IMR-90 (cell line): ENCODE data around the gene SH3TC1. TPM values are rescaled to one million over a fixed set of nuclear protein-coding genes. Genes with fewer than 3 reads are reported as not detected.

ENCODE experiments used
- ATAC-seq: fragments of 200-7000 bp; cut with Tn5 transposase; 2 replicates; pipeline ENCODE4 v1.9.1; 2020; ENCODE audit warnings: low read depth, mild to moderate bottlenecking, moderate library complexity
- BruUV-seq: library from RNA; stranded (reverse); fragments of 400-500 nt; replicated peaks from 2 replicates; lab custom pipeline; 2021; lab: Mats Ljungman, UMichigan
- CTCF ChIA-PET: fragments of 300-600 bp; formaldehyde crosslinking; extraction: SDS; loops from one replicate; lab custom pipeline; 2021; ENCODE audit warnings: antibody characterized with exemption; lab: Yijun Ruan, JAX
- POLR2A ChIA-PET: fragments of 300-600 bp; sonication (Branson Sonifier 250); formaldehyde crosslinking; loops from one replicate; lab custom pipeline; 2022; ENCODE audit warnings: antibody characterized with exemption; ENCODE audit not compliant: unreplicated experiment; lab: Charles Lee
- DNase-seq: peaks from one replicate; pipeline ENCODE4 v3.0.0; 2013
- H2AFZ ChIP-seq: replicated peaks from 2 replicates; pipeline ENCODE3; 2013; ENCODE audit warnings: low read length, mild to moderate bottlenecking; ENCODE audit not compliant: poor library complexity
- H2AK5ac ChIP-seq: 2 replicates; pipeline ENCODE4 v1.6.1; 2013; ENCODE audit warnings: low read depth, low read length, inconsistent platforms
- H2AK9ac ChIP-seq: replicated peaks from 2 replicates; pipeline ENCODE3; 2013; ENCODE audit warnings: mild to moderate bottlenecking, low read depth, low read length, moderate library complexity; ENCODE audit not compliant: poor library complexity
- H2BK120ac ChIP-seq: 2 replicates; pipeline ENCODE4 v1.6.1; 2013; ENCODE audit warnings: low read depth, low read length, inconsistent platforms
- H2BK15ac ChIP-seq: 3 replicates; pipeline ENCODE4 v1.6.1; 2013; ENCODE audit warnings: low read depth, low read length, inconsistent platforms
- H2BK20ac ChIP-seq: 2 replicates; pipeline ENCODE4 v1.6.1; 2013; ENCODE audit warnings: low read depth, mild to moderate bottlenecking, inconsistent platforms, low read length, moderate library complexity
- H2BK5ac ChIP-seq: 2 replicates; pipeline ENCODE4 v1.6.1; 2013; ENCODE audit warnings: mild to moderate bottlenecking, low read depth, low read length, inconsistent platforms; ENCODE audit not compliant: poor library complexity, severe bottlenecking
- H3K14ac ChIP-seq: replicated peaks from 2 replicates; pipeline ENCODE4 v1.6.1; 2013; ENCODE audit warnings: low read depth, low read length, inconsistent platforms
- H3K18ac ChIP-seq: 2 replicates; pipeline ENCODE4 v1.6.1; 2013; ENCODE audit warnings: low read depth, low read length, control low read depth
- H3K23ac ChIP-seq: 2 replicates; pipeline ENCODE4 v1.6.1; 2013; ENCODE audit warnings: low read depth, low read length, inconsistent platforms
- H3K27ac ChIP-seq: 2 replicates; pipeline ENCODE4 v1.5.1; 2013; ENCODE audit warnings: mild to moderate bottlenecking, control low read depth, low read length; ENCODE audit not compliant: insufficient read depth
- H3K27me3 ChIP-seq: 2 replicates; pipeline ENCODE4 v1.6.1; 2013; ENCODE audit warnings: low read length; ENCODE audit not compliant: control insufficient read depth, insufficient read depth
- H3K36me3 ChIP-seq: 2 replicates; pipeline ENCODE4 v1.6.1; 2013; ENCODE audit warnings: low read length, mixed read lengths; ENCODE audit not compliant: control insufficient read depth, insufficient read depth
- H3K4ac ChIP-seq: 2 replicates; pipeline ENCODE4 v1.6.1; 2013; ENCODE audit warnings: low read depth, low read length, inconsistent platforms
- H3K4me1 ChIP-seq: 2 replicates; pipeline ENCODE4 v1.6.1; 2013; ENCODE audit warnings: low read length, mixed read lengths; ENCODE audit not compliant: control insufficient read depth, insufficient read depth
- H3K4me2 ChIP-seq: 2 replicates; pipeline ENCODE4 v1.6.1; 2013; ENCODE audit warnings: low read depth, mild to moderate bottlenecking, control low read depth, low read length, moderate library complexity
- H3K4me3 ChIP-seq: 2 replicates; pipeline ENCODE4 v1.5.1; 2013; ENCODE audit warnings: low read depth, mild to moderate bottlenecking, control low read depth, low read length, moderate library complexity; ENCODE audit not compliant: insufficient read depth
- H3K56ac ChIP-seq: 2 replicates; pipeline ENCODE4 v1.6.1; 2013; ENCODE audit warnings: low read length, inconsistent platforms; ENCODE audit not compliant: insufficient read depth; ENCODE audit errors: extremely low read depth
- H3K79me1 ChIP-seq, 2 experiments: 2 replicates each; pipeline ENCODE4 v1.6.1; 2013; ENCODE audit warnings: low read length in 2 of 2, inconsistent platforms in 1 of 2, low read depth in 1 of 2
- H3K9ac ChIP-seq: 2 replicates; pipeline ENCODE4 v1.6.1; 2013; ENCODE audit warnings: low read depth, low read length, control low read depth
- H3K9me1 ChIP-seq: 2 replicates; pipeline ENCODE4 v1.6.1; 2013; ENCODE audit warnings: low read length, inconsistent platforms; ENCODE audit not compliant: insufficient read depth
- H3K9me3 ChIP-seq: 2 replicates; pipeline ENCODE4 v1.6.1; 2013; ENCODE audit warnings: low read length; ENCODE audit not compliant: control insufficient read depth, insufficient read depth
- H4K20me1 ChIP-seq: 2 replicates; pipeline ENCODE4 v1.6.1; 2013; ENCODE audit warnings: low read length, inconsistent platforms; ENCODE audit not compliant: insufficient read depth
- H4K5ac ChIP-seq: 2 replicates; pipeline ENCODE4 v1.6.1; 2013; ENCODE audit warnings: mild to moderate bottlenecking, low read depth, low read length, control low read depth
- H4K8ac ChIP-seq, 2 experiments: 2 replicates each; pipeline ENCODE4 v1.6.1; 2013; ENCODE audit warnings: low read depth in 2 of 2, low read length in 2 of 2, control low read depth in 1 of 2, inconsistent platforms in 1 of 2
- H4K91ac ChIP-seq: 2 replicates; pipeline ENCODE4 v1.6.1; 2013; ENCODE audit warnings: low read depth, low read length, inconsistent platforms; ENCODE audit not compliant: insufficient read depth
- NFE2L2 ChIP-seq: fragments of 150-350 bp; IDR thresholded peaks from 2 replicates; pipeline ENCODE4 v1.6.1; 2016; ENCODE audit warnings: low read depth, mild to moderate bottlenecking, low read length
- RFX5 ChIP-seq: IDR thresholded peaks from 2 replicates; pipeline ENCODE4 v1.8.0; 2012; ENCODE audit warnings: low read depth, mild to moderate bottlenecking, low read length, moderate library complexity
- WGBS, 2 experiments: methylation state at CpG; one replicate each; pipeline versions ENCODE4 v1.1.5 to v1.1.7; 2013; ENCODE audit warnings: missing lambda C conversion rate in 2 of 2; ENCODE audit not compliant: insufficient read length in 1 of 2; ENCODE audit errors: extremely low coverage in 2 of 2; 5-methylcytosine and 5-hydroxymethylcytosine counted together
- dilution Hi-C: fragments of 300-500 bp; cut with HindIII; formaldehyde crosslinking; loops from one replicate; pipeline ENCODE4 v1.14.3; 2018; ENCODE audit warnings: low sequenced_read_pairs; ENCODE audit not compliant: unreplicated experiment
- in situ Hi-C: fragments of 300-500 bp; cut with MboI; formaldehyde crosslinking; loops from 3 replicates; pipeline ENCODE4 v1.14.3; 2019; ENCODE audit warnings: low sequenced_read_pairs, inconsistent platforms, mixed read lengths
- intact Hi-C: fragments of 100-400 bp; cut with micrococcal nuclease; formaldehyde crosslinking; loops from 2 replicates; pipeline ENCODE4 v1.10.0; 2022
- polyA plus RNA-seq, 3 experiments: library from polyadenylated mRNA; depleted of rRNA; stranded (reverse); fragments of >200 nt; gene quantifications; 2 replicates each; pipeline ENCODE4 v1.2.3, GENCODE V29; 2012; ENCODE audit warnings: low replicate concordance in 1 of 3
- total RNA-seq: library from RNA; depleted of rRNA; stranded (reverse); fragments of >200 nt; gene quantifications from 2 replicates; pipeline ENCODE4 v1.2.3, GENCODE V29; 2012
- TF ChIP-seq, protein P1 (sequence below): fragments of 150-350 bp; IDR thresholded peaks from 2 replicates; pipeline ENCODE4 v1.6.1; 2016; ENCODE audit warnings: low read depth, mild to moderate bottlenecking, low read length, moderate library complexity, borderline replicate concordance

SH3TC1 gene
- total and polyA plus RNA-seq, 2 of the 4 experiments (the other 2 are of a cell fraction): 1.6 to 2.2 TPM

DNA sequence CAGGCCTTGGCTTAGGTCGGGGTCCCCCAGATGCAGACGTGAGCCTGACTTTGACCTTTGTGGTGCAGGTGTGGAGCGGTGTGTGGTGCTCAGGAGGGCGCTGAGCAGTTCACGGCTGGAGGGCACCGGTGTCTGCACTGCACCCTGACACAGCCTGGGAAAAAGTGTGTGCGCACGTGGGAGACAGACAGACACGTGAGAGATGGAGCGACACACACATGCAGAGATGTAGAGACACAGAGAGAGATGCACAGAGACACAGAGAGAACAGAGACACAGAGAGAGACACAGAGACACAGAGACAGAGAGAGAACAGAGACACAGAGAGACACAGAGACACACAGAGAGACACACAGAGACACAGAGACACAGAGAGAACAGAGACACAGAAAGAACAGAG is 64.3 kb downstream of the SH3TC1 start:
- Histone ChIP-seq H4K20me1 (peaks cover 4% of the 10 kb centered on the region; the same call in 1 of the 2 replicates), H3K9me3 (no peaks in the 10 kb centered on the region), H3K4me3 (no peak overlapping the region), H2BK120ac (no peak overlapping the region), H3K23ac (no peak overlapping the region), H3K9ac (no peak overlapping the region), H3K4ac (no peak overlapping the region), H2BK5ac (no peak overlapping the region), H4K91ac (no peak overlapping the region), H3K14ac (no peak overlapping the region), H3K9me1 (peaks cover 4% of the 10 kb centered on the region), H3K4me2 (no peak overlapping the region), H4K5ac (no peak overlapping the region), H2AK9ac (no peak overlapping the region), H2BK15ac (no peak overlapping the region), H3K56ac (no peak overlapping the region), H3K27me3 (peaks cover 2% of the 10 kb centered on the region; the same call in 1 of the 2 replicates), H3K27ac (no peak overlapping the region), H2BK20ac (no peak overlapping the region), H3K4me1 (peaks cover 7% of the 10 kb centered on the region), H3K18ac (no peak overlapping the region), H3K36me3 (no peaks in the 10 kb centered on the region), H3K79me1 (no peaks in the 10 kb centered on the region), H2AFZ (peak overlapping the region; percentile 26), H4K8ac (no peak overlapping the region), H2AK5ac (0 out of 2 replicates have a peak overlapping the region, but pooled peaks have one; percentile 34)
- intact Hi-C loops: no loop called here
- TF ChIP-seq, protein P1, sequence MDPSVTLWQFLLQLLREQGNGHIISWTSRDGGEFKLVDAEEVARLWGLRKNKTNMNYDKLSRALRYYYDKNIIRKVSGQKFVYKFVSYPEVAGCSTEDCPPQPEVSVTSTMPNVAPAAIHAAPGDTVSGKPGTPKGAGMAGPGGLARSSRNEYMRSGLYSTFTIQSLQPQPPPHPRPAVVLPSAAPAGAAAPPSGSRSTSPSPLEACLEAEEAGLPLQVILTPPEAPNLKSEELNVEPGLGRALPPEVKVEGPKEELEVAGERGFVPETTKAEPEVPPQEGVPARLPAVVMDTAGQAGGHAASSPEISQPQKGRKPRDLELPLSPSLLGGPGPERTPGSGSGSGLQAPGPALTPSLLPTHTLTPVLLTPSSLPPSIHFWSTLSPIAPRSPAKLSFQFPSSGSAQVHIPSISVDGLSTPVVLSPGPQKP: no peak
- TF ChIP-seq RFX5 (no peak), NFE2L2 (no peak)
- DNase-seq (no peak), ATAC-seq (no peak)
- BruUV-seq: no TSS peak
- dilution Hi-C loops: no loop called here
- in situ Hi-C loops: no loop called here
- ChIA-PET CTCF (no interaction called here), POLR2A (no interaction called here)
- WGBS, 2 experiments: 96% methylated on average over 9 of the region's 10 CpGs; no CpG with 5 or more reads in 1 of the 2 experiments
